ENCODE results near the gene PFN3.

DNA sequence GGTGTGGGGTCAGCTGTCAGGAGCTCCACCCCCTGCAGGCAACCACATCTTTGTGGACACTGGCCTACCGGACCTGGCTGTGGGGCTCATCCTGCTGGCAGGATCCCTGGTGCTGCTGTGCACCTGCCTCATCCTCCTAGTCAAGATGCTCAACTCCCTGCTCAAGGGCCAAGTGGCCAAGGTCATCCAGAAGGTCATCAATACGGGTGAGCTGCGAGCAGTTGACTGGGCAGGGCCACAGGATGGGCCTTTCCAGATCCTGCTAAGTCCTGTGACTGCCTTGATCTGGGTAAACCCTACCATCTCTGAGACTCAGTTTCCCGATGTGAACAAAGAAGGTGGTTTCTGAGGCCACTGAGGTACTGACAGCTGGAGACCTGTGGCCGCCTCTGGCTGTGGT, 6.5 kb downstream of the PFN3 start:
- TF ChIP-seq CTCF (IDR thresholded peaks at IDR 0.05) (no peak), POLR2A (IDR thresholded peaks at IDR 0.05) (no peak)
